Testis (tissue), 3 donors: ENCODE results near the gene NFATC3. TPM values are rescaled to one million over a fixed set of nuclear protein-coding genes. Genes with fewer than 3 reads are reported as not detected.

Experiments
- DNase-seq: peaks from one replicate; pipeline ENCODE4 v3.0.0-alpha.2; 2019
- H3K27ac ChIP-seq, 2 donors: fragments of 200-600 bp; sonication (generic); one replicate each; pipeline ENCODE4 v1.5.1; 2019
- H3K27me3 ChIP-seq: fragments of 200-600 bp; sonication (generic); one replicate; pipeline ENCODE4 v1.5.1; 2019
- H3K36me3 ChIP-seq: fragments of 200-600 bp; sonication (generic); one replicate; pipeline ENCODE4 v1.5.1; 2017; ENCODE audit warnings: low read depth; ENCODE audit errors: missing control alignments
- H3K4me1 ChIP-seq: fragments of 200-600 bp; sonication (generic); one replicate; pipeline ENCODE4 v1.5.1; 2019
- H3K4me3 ChIP-seq, 2 donors: fragments of 200-600 bp; sonication (generic); one replicate each; pipeline ENCODE4 v1.5.1; 2017 to 2019
- H3K9me3 ChIP-seq: fragments of 200-600 bp; sonication (generic); one replicate; pipeline ENCODE4 v1.5.1; 2017
- POLR2A ChIP-seq: fragments of 450-650 bp; IDR thresholded peaks from one replicate; pipeline ENCODE4 v1.6.1; 2017; ENCODE audit warnings: antibody characterized with exemption, mild to moderate bottlenecking, moderate library complexity
- WGBS, 2 donors: methylation state at CpG; one replicate each; pipeline ENCODE4 v1.1.5; 2018; 5-methylcytosine and 5-hydroxymethylcytosine counted together
- intact Hi-C: fragments of 100-400 bp; cut with DNase I; formaldehyde crosslinking; loops from one replicate; pipeline ENCODE4 v1.15.1; 2023; ENCODE audit warnings: low total_unique reads
- polyA plus RNA-seq: library from polyadenylated mRNA; stranded (reverse); fragments of 350-450 nt; fragmentation: Illumina TruSeq; extraction: RNeasy Lipid Tissue Mini Kit (QIAGEN cat#74804); gene quantifications from one replicate; pipeline ENCODE4 v1.2.3, GENCODE V29; 2014; ENCODE audit warnings: low read depth, low replicate concordance; ENCODE audit not compliant: insufficient read depth
- total RNA-seq, 2 donors: library from RNA; depleted of rRNA; stranded (reverse); fragments of >200 nt; gene quantifications; one replicate each; pipeline ENCODE4 v1.2.3, GENCODE V29; 2016
- TF ChIP-seq, protein P1 (sequence below), 3 experiments: fragments of 450-650 bp in 2 of 3; fragments of 200-600 bp in 1 of 3; sonication (generic) in 1 of 3; IDR thresholded peaks; one replicate each; pipeline ENCODE4 v1.5.1; 2016 to 2019; ENCODE audit warnings: antibody characterized with exemption in 3 of 3, mild to moderate bottlenecking in 2 of 3, moderate library complexity in 1 of 3

NFATC3 gene
- total and polyA plus RNA-seq, 3 donors from 2014 or later = 78.0 to 115 (median 94.7) TPM

- Histone ChIP-seq H3K36me3 (no peaks in the 10 kb centered on the region), H3K9me3 (no peaks in the 10 kb centered on the region), H3K4me1 (peaks cover 15% of the 10 kb centered on the region), H3K27ac (no peak within 1 kb of the TSS), H3K4me3 (peak within 1 kb of the TSS; percentile 74 to 87), H3K27me3 (no peaks in the 10 kb centered on the region)
- DNase-seq = peak; percentile 97
- WGBS, 2 donors = 2 to 3% methylated on average over 18 to 53 of the region's 75 CpGs
- intact Hi-C loops = no loop called here
- no peak for TF ChIP-seq POLR2A
- TF ChIP-seq, protein P1, sequence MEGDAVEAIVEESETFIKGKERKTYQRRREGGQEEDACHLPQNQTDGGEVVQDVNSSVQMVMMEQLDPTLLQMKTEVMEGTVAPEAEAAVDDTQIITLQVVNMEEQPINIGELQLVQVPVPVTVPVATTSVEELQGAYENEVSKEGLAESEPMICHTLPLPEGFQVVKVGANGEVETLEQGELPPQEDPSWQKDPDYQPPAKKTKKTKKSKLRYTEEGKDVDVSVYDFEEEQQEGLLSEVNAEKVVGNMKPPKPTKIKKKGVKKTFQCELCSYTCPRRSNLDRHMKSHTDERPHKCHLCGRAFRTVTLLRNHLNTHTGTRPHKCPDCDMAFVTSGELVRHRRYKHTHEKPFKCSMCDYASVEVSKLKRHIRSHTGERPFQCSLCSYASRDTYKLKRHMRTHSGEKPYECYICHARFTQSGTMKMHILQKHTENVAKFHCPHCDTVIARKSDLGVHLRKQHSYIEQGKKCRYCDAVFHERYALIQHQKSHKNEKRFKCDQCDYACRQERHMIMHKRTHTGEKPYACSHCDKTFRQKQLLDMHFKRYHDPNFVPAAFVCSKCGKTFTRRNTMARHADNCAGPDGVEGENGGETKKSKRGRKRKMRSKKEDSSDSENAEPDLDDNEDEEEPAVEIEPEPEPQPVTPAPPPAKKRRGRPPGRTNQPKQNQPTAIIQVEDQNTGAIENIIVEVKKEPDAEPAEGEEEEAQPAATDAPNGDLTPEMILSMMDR (IDR thresholded peaks at IDR 0.05) = no peak
These were observed 160.0 kb downstream of the NFATC3 start, which contains the start of gene PLA2G15 for GRCh38 chr16:68244903-68245853. Gene PLA2G15, plus strand, starts transcription at chr16:68245373. Its CDS starts 54 bp downstream, at chr16:68245427.

GRCh38 chr16:68246121-68246520 is 161.0 kb downstream of the NFATC3 start:
- H3K4me3 ChIP-seq = peak overlapping the region in 1 of 2 donors; percentile 74
- WGBS, 2 donors = 67% methylated on average over 3 to 7 of the region's 7 CpGs
- no peak for TF ChIP-seq POLR2A
- TF ChIP-seq, protein P1 (IDR thresholded peaks at IDR 0.05) = no peak
- H3K27me3 ChIP-seq = no peaks in the 10 kb centered on the region
- DNase-seq = no peak
- peaks cover 15% of the 10 kb centered on the region for H3K4me1 ChIP-seq
- no peaks in the 10 kb centered on the region for H3K36me3 ChIP-seq
- H3K27ac ChIP-seq = no peak overlapping the region
- H3K9me3 ChIP-seq = no peaks in the 10 kb centered on the region
- intact Hi-C loops = no loop called here

GRCh38 chr16:68246666-68247065 is 161.5 kb downstream of the NFATC3 start:
- Histone ChIP-seq H3K27me3 (no peaks in the 10 kb centered on the region), H3K27ac (no peak overlapping the region), H3K4me1 (peaks cover 15% of the 10 kb centered on the region), H3K36me3 (no peaks in the 10 kb centered on the region), H3K4me3 (no peak overlapping the region), H3K9me3 (no peaks in the 10 kb centered on the region)
- intact Hi-C loops = no loop called here
- no peak for DNase-seq
- 85 to 89% methylated on average over 5 of the region's 5 CpGs for WGBS, 2 donors
- TF ChIP-seq, protein P1 (IDR thresholded peaks at IDR 0.05) = no peak
- TF ChIP-seq POLR2A = no peak

GRCh38 chr16:68247400-68247799 is 162.2 kb downstream of the NFATC3 start:
- H3K27me3 ChIP-seq = no peaks in the 10 kb centered on the region
- no peaks in the 10 kb centered on the region for H3K9me3 ChIP-seq
- H3K27ac ChIP-seq = no peak overlapping the region
- H3K4me3 ChIP-seq = no peak overlapping the region
- WGBS, 2 donors = 86 to 90% methylated on average over 3 to 4 of the region's 4 CpGs
- H3K36me3 ChIP-seq = no peaks in the 10 kb centered on the region
- intact Hi-C loops = no loop called here
- peaks cover 15% of the 10 kb centered on the region for H3K4me1 ChIP-seq
- TF ChIP-seq POLR2A = no peak
- TF ChIP-seq, protein P1 (IDR thresholded peaks at IDR 0.05) = no peak
- no peak for DNase-seq
